Stimulated activated CD4-positive, alpha-beta T cell treated with anti-CD3 and anti-CD28 coated beads, TNF-alpha, amount 100 ng/mL, for 48 hours (primary cell): ENCODE measurements around the gene COX19.
"Not testable (repeated sequence)": the region's sequence is repeated elsewhere in the genome, so short reads cannot be mapped to it uniquely, and the experiment has no call there.

Source experiments
- DNase-seq, 3 donors: peaks; one replicate each; pipeline ENCODE4 v3.0.0-alpha.2; 2020; ENCODE audit warnings: low read depth in 3 of 3

Gene COX19

GRCh38 chr7:960972-961371 is 14.4 kb downstream of the COX19 start:
- DNase-seq, result not testable (repeated sequence)

- no peak for DNase-seq
Observed at GRCh38 chr7:960269-960871, 15.0 kb downstream of the COX19 start.

GRCh38 chr7:959740-960139 is 15.6 kb downstream of the COX19 start:
- not testable (repeated sequence) for DNase-seq

- DNase-seq, result no peak
Observed at GRCh38 chr7:959271-959670, 16.1 kb downstream of the COX19 start.

- DNase-seq, result no peak
Observed at GRCh38 chr7:958221-959200, 16.8 kb downstream of the COX19 start.

- DNase-seq, result no peak
Observed at GRCh38 chr7:957418-958220, 17.7 kb downstream of the COX19 start.

- no peak for DNase-seq
Observed at GRCh38 chr7:956031-956430, 19.3 kb downstream of the COX19 start.

GRCh38 chr7:954330-955238 is 20.8 kb downstream of the COX19 start, which contains the start of gene ADAP1:
ADAP1 (minus strand) TSS chr7:954680; CDS start chr7:954477, 203 bp downstream.
- peak in 2 of 3 donors; percentile 26 to 46 for DNase-seq

- no peak for DNase-seq
Observed at GRCh38 chr7:953547-954327, 21.6 kb downstream of the COX19 start.

GRCh38 chr7:952548-953441 is 22.6 kb downstream of the COX19 start:
- no peak for DNase-seq

GRCh38 chr7:951881-952547 is 23.3 kb downstream of the COX19 start:
- no peak for DNase-seq

GRCh38 chr7:949021-949934 is 26.1 kb downstream of the COX19 start:
- no peak for DNase-seq

GRCh38 chr7:947391-948210 is 27.7 kb downstream of the COX19 start:
- no peak for DNase-seq

GRCh38 chr7:946256-946996 is 28.9 kb downstream of the COX19 start:
- DNase-seq, result no peak

- no peak for DNase-seq
Observed at GRCh38 chr7:945556-946255, 29.6 kb downstream of the COX19 start.
